SIG-M5 (cell line): ENCODE measurements around the gene ABCC11.

Experiments
- DNase-seq: peaks from one replicate; lab custom pipeline; 2025; lab: John Stamatoyannopoulos, UW

ABCC11 gene

GRCh38 chr16:48161906-48162305, 85.4 kb downstream of the ABCC11 start:
- DNase-seq = no peak

DNA sequence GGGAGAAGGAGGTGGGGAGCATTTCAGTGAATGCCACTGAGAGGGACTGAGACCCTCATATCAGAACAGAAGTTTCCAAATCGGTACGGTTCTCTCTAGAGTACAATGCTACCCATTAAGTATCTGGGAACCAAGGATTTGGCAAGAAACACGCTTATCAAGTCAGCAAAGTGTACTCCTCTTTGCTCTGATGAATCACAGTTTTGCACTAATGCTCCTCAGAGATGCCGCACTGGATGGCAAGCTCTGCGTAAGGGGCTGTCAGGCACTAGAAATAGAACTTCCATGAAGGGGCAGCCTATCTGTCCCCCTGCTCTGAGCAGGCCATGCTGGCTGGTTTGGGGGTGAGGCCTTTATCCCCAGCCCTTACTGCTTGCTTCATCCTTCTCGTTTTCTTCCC, 86.8 kb downstream of the ABCC11 start:
- DNase-seq = no peak

DNA sequence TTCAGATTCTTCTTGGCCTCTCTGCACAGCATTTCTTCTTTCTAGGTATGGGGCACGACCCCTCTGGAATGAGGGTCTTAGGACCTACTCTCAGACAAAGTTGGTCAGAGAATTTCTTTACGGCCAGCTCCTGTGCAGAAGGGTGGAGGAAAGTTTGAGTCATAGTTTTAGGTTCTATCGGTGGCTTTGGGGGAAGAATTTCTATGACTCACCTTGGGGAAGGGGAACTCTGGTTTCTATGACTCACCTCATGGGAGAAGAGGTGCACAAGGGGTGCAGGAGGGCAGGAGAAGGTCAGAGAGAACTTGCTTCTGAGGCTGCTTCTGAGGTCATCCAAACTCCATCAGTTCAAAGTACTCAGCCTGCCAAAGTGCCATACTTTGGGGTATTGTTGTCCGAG, 89.0 kb downstream of the ABCC11 start:
- peak; percentile 6 for DNase-seq

- no peak for DNase-seq
These were observed 89.5 kb downstream of the ABCC11 start for GRCh38 chr16:48157794-48158193.

- no peak for DNase-seq
These were observed 90.0 kb downstream of the ABCC11 start for GRCh38 chr16:48157302-48157701.

- no peak for DNase-seq
These were observed 90.5 kb downstream of the ABCC11 start for GRCh38 chr16:48156790-48157209.

DNA sequence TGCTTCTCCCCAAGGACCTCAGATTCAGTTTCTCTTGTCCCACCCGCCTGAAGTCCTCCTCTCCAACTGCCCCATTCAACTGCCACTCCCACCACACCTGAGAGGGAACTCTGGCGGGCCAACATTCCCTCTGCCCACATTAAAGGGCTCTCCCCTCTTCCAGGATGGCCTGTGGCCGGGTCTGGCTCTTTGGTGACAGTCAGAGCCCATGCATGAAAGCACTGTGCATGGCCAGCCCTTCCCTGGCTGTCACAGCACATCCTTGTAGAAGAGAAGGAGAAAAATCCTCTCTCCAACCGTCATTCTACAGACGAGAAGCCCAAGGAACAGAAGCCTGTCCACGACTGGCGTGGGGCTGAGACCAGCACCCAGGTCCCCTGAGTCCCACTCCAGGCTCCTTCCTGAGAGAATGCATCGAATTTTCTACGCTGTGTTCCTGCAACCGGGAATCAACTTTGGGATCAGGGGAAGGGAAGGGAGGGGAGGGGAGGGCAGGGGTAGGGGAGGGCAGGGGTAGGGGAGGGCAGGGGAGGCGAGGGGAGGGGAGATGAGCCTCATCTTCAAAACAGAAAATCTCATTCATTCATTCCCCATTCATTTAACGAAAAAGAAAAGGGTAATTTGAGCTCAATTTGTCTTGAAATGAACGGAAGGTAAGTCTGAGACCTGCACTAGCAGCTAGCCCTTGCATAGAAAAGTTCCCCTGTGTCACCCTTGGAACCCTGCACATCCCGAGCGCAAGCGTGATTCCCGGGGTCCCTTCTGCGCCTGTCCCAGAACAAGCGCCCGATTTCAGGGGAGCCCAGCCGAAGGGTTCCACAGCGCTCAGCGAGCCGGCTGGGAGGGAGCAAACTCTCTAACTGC, 91.2 kb downstream of the ABCC11 start, which contains the start of gene ABCC12:
TSS of gene ABCC12 (minus strand) at position 68 of the 864 bp plus-strand sequence. CDS start 9,569 bp downstream, outside the sequence.
- no peak for DNase-seq

DNA sequence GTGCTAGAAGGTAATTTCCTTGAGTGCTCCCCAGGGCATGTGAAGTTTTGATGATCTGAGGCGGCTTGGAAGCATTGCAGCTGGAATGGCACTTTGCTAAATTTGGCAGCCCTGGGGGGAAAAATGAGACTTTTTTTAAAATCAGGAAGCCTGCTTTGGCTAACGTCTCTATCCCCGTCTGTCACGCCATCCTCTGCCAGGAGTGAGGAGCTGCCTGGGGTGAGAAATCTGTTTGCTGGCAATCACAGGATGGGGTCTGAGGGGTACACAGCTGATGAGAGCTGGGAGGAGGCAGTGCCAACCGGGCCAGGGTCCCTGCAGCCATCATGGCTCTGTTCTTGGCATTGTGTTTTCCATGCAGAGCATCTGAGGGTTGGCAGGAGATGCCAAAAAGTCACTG, 93.6 kb downstream of the ABCC11 start:
- DNase-seq = no peak

DNA sequence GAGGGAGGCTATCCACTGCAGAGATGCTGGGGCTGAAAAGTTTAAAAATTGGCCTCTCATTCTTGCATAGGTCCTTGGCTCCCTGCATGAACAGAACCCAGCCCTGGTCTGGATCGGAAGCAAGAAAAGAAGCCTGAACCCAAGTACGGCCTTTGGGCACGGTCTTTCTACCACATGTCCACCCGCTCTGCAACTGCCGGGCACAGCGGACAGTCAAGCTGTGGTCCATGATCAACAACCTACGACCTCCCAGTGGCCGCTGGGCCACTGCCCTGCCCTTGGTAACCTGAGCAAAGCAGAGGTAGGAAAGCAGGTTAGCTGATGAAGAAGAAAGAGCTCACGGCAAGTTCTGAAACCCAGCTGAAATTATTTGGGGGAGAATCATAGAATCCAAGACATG, 95.1 kb downstream of the ABCC11 start:
- DNase-seq = no peak

- no peak for DNase-seq
These were observed 96.6 kb downstream of the ABCC11 start for GRCh38 chr16:48150707-48151106.

- DNase-seq = no peak
These were observed 100.6 kb downstream of the ABCC11 start for GRCh38 chr16:48146710-48147109.

DNA sequence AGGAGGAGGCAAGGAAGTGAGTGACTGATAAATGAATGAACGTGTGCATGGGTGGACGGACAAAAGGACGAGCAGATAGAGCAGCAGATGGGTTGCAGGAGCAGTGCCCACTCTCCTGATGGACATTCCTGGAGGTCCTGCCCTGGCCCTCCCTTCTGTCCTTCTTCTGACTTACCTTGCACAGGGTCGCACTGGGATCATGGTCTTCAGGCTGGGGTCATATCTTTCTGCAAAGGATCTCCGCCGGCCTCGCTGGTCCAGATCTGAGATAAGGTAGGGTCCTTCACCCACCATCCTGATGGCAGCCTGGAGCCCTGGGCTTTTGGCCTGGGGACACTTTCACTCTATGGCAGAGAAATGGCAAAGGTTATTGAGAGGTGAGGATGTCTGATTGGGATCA, 101.2 kb downstream of the ABCC11 start:
- no peak for DNase-seq

GRCh38 chr16:48143812-48144368, 103.4 kb downstream of the ABCC11 start:
- no peak for DNase-seq

DNA sequence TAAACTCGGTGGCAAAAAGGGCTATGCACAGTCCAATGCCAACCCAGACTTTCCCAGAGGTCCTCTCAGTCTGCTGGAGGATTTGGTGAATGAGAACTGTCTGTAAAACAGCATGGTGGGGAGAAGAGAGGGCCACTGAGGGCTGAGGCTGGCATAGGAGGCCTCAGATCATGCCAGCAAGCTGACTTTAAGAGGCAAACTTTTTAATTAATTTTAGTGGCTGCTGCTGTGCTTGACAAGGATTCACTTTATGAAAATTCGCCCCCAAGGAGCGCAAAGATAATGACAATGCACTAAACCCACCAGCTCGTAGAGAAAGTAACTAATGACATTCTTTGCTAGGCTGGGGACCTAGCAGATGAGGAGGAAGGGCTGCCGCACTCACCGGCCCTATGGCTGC, 106.5 kb downstream of the ABCC11 start:
- no peak for DNase-seq

- DNase-seq = no peak
These were observed 107.8 kb downstream of the ABCC11 start for GRCh38 chr16:48139517-48139916.

DNA sequence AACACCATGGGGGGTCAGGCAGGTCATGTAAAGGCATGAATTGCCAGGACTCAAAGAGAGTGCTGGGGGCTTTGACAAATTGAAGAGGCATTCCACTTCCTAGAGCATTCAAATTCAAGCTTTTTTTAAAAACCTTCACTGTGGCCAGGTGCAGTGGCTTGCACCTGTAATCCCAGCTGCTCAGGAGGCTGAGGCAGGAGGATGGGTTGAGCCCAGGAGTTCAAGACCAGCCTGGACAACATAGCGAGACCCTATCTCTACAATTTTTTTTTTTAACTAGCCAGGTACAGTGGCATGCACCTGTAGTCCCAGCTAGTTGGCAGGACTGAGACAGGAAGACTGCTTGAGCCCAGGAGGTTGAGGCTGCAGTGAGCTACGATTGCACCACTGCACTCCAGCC, 108.8 kb downstream of the ABCC11 start:
- no peak for DNase-seq

DNA sequence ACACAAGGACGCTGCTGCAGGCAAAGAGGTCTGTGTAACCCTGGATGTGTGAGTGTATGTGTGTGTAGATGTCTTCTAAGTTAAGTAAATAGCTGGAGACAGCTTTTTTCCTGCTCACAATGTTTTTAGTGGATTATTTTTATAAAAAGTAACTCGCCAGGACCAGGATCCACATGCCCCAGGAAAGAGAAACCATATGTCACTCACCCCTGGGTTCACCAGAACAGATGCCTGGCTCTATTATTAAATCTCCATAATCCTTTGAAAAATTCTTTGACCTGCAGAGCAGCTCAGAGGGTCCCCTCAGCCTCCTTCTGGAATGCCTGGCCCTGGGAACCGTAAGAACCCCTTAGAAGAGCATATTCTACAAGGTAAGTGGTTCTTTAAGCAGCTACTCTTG, 109.5 kb downstream of the ABCC11 start:
- no peak for DNase-seq

DNA sequence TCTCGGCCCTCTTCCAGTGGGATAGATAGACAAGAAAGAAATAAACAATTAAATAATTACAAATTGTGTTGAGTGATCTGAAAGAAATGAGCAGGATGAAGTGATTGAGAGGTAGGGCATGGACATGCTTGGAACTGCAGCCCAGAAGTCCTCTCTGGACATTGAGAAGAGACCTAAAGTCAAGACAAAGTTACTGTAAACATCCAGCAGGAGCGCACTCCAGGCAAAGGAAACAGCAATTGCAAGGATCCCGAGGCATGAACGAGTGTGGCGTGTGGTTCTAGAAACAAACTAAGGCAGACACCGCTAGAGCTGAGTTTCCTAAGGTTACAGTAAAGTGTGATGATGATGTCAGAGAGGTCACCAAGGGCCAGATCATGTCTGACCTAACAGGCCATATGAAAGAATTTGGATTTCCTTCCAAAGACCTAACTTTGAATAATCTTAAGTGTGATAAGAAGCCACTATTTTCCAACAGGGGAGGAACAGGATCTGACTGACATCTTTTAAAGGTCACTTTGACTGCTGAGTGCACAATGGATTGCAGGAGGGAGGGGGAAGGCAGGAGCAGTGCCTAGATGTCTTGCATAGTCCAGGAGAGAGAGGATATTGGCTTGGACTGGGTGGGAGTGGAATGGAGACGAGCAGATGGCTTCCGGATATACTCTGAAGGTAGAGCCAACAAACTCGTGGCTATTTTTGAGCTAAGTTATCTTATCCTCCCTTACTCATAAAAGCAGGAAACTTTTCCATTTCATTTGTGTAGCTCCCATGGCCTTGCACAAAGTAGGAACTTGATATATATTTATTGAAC, 110.6 kb downstream of the ABCC11 start:
- DNase-seq = no peak

DNA sequence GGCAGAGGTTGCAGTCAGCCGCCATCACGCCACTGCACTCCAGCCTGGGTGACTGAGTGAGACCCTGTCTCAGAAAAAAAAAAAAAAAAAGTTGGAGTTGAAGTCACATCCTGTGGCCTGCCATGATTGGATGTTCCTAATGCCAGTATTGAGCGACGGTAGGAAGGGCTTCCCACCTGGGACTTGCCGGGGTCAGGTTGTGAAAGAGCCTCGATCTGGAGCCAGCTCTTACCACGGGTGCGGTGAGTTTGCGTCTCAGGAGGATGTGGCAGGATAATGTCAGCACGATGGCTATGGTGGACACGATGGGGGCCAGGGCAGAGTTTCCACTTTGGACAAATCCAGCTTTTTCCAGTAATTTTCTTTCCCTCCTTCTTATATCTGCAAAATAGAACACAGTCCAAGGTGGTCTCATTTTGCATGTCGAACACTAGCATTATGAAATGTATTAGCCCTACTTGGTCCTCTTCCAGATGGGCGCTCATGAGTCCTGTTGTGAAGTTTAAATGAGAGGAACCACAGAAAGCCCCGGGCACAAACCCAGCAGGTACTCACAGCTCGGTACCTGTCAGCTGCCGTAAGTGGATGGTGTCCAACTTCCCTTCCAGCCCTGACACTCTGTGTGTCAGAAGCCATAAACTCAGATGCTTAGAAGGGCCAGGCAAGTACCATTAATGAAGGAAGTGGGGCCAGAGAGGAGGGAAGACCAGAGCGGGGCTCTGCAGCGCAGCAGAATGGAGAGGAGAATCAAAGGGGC, 113.7 kb downstream of the ABCC11 start:
- DNase-seq = no peak

- DNase-seq = no peak
These were observed 114.6 kb downstream of the ABCC11 start for GRCh38 chr16:48132696-48133095.

- DNase-seq = no peak
These were observed 116.0 kb downstream of the ABCC11 start for GRCh38 chr16:48131201-48131935.
